Suprapubic skin (tissue), 4 donors: ENCODE results near the gene DUOXA2. TPM values are rescaled to one million over a fixed set of nuclear protein-coding genes. Genes with fewer than 3 reads are reported as not detected.
A peak's percentile ranks its signal among the peaks of the same experiment; 100 is the strongest.

Experiments used
- DNase-seq, 2 donors: peaks; one replicate each; pipeline ENCODE4 v3.0.0-alpha.2; 2019; ENCODE audit warnings: low spot score in 2 of 2
- H3K27ac ChIP-seq: fragments of 200-600 bp; sonication (generic); one replicate; pipeline ENCODE4 v1.5.1; 2019
- H3K27me3 ChIP-seq: fragments of 200-600 bp; sonication (generic); one replicate; pipeline ENCODE4 v1.5.1; 2019
- H3K36me3 ChIP-seq: fragments of 200-600 bp; sonication (generic); one replicate; pipeline ENCODE4 v1.5.1; 2019
- H3K4me1 ChIP-seq: fragments of 200-600 bp; sonication (generic); one replicate; pipeline ENCODE4 v1.5.1; 2019
- H3K4me3 ChIP-seq: fragments of 200-600 bp; sonication (generic); one replicate; pipeline ENCODE4 v1.5.1; 2019; ENCODE audit warnings: mild to moderate bottlenecking
- H3K9me3 ChIP-seq: fragments of 200-600 bp; sonication (generic); one replicate; pipeline ENCODE4 v1.5.1; 2019
- CTCF ChIP-seq, 2 donors: fragments of 200-600 bp in 1 of 2; fragments of 450-650 bp in 1 of 2; sonication (generic) in 1 of 2; IDR thresholded peaks; one replicate each; pipeline ENCODE4 v1.5.1; 2016 to 2019; ENCODE audit warnings: antibody characterized with exemption in 2 of 2, mild to moderate bottlenecking in 1 of 2, moderate library complexity in 1 of 2
- EP300 ChIP-seq: sonication (generic); formaldehyde crosslinking; IDR thresholded peaks from one replicate; pipeline ENCODE4 v1.6.1; 2017; ENCODE audit warnings: antibody characterized with exemption
- POLR2A ChIP-seq, 2 donors: fragments of 450-650 bp; IDR thresholded peaks; one replicate each; pipeline ENCODE4 v1.6.1; 2017; ENCODE audit warnings: antibody characterized with exemption in 2 of 2, mild to moderate bottlenecking in 2 of 2, moderate library complexity in 2 of 2
- POLR2AphosphoS5 ChIP-seq, 3 donors: sonication (generic); formaldehyde crosslinking; IDR thresholded peaks; one replicate each; pipeline ENCODE4 v1.6.1; 2017; ENCODE audit warnings: antibody characterized with exemption in 3 of 3
- WGBS: methylation state at CpG from one replicate; pipeline ENCODE4 v1.1.5; 2018; 5-methylcytosine and 5-hydroxymethylcytosine counted together
- total RNA-seq, 4 donors: library from RNA; depleted of rRNA; stranded (reverse); fragments of >200 nt; gene quantifications; one replicate each; pipeline ENCODE4 v1.1.0, GENCODE V29; 2016

DUOXA2 gene
- total RNA-seq, 4 donors from 2014 or later, result not detected

GRCh38 chr15:45118131-45118588, 4.0 kb downstream of the DUOXA2 start:
- Histone ChIP-seq H3K27me3 (peaks cover 54% of the 10 kb centered on the region), H3K4me1 (peaks cover 33% of the 10 kb centered on the region), H3K9me3 (no peaks in the 10 kb centered on the region), H3K36me3 (no peaks in the 10 kb centered on the region), H3K4me3 (peak overlapping the region; percentile 13), H3K27ac (no peak overlapping the region)
- WGBS, result under 1% methylated on average over 14 of the region's 14 CpGs
- TF ChIP-seq CTCF (IDR thresholded peaks at IDR 0.05) (peak; percentile 67 to 99), POLR2AphosphoS5 (IDR thresholded peaks at IDR 0.05) (no peak)
- DNase-seq, result peak; percentile 87 to 88

GRCh38 chr15:45118996-45119395, 4.9 kb downstream of the DUOXA2 start:
- WGBS, result 81% methylated on average over 2 of the region's 5 CpGs
- peaks cover 30% of the 10 kb centered on the region for H3K4me1 ChIP-seq
- no peak for DNase-seq
- H3K4me3 ChIP-seq, result no peak overlapping the region
- no peak overlapping the region for H3K27ac ChIP-seq
- TF ChIP-seq EP300, result no peak
- H3K36me3 ChIP-seq, result no peaks in the 10 kb centered on the region
- H3K27me3 ChIP-seq, result peaks cover 46% of the 10 kb centered on the region
- H3K9me3 ChIP-seq, result no peaks in the 10 kb centered on the region

DNA sequence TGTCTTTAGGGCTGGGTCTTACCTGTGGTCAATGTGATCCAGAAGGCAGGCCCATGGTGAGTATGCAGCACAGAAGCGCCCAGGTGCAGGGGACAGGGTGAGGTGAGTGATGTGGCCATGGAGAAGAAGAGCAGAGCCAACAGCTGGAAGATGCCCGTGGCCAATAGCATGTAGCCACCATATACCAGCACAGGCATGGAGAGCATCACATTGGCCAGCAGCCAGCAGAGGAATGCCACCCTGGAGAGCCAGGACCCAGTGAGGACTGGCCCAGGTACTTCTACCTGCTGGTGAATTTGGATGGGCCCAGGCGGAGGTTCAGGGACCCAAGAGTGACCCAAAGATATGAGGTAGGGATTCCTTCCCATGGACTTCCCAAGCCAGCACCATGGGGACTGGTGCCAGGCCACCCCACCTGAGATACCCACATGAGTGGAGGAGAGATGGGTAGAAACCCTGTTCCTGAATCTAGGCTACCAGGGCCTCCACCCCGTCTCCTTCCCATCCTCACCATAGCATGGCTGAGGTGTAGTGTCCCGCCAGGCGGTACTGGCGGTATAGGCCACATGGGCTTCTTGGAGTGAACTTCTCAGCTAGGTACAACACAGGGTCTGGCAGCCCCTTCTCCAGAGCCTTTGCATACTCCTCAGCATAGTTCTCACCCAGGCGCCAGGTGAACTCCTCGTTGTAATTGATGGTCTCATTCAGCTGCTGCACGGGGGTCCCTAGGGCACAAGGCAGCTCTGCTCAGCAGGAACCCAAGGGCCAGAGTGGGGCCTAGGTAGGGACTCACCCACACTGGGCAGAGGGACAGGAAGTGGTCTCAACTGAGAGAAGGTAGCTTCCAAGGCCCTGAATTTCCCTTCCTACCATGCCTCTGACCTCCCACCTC, 6.2 kb downstream of the DUOXA2 start:
- WGBS, result 93% methylated on average over 10 of the region's 10 CpGs
- TF ChIP-seq POLR2A (IDR thresholded peaks at IDR 0.05) (no peak), CTCF (IDR thresholded peaks at IDR 0.05) (no peak), POLR2AphosphoS5 (IDR thresholded peaks at IDR 0.05) (no peak), EP300 (no peak)
- Histone ChIP-seq H3K9me3 (no peaks in the 10 kb centered on the region), H3K4me3 (no peak overlapping the region), H3K36me3 (no peaks in the 10 kb centered on the region), H3K27me3 (peaks cover 32% of the 10 kb centered on the region), H3K27ac (no peak overlapping the region), H3K4me1 (peaks cover 22% of the 10 kb centered on the region)
- no peak for DNase-seq

DNA sequence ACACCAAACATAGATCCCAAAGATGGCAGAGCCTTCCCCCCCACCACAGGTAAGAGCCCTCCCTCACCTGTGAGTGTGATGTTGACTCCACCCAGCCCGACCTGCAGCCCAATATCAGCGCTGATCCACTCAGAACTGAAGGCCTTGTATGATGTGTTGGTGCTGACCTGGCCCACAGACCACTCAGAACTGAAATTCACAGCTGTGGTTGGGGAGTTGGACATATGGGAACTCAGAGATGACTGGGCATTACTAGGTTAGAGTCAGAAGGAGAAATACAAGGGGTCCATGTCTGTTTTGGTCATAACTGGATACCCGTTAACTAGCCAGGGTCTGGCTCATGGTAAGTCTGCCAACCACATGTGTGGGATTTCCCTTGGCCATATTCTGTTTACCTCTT, 6.9 kb downstream of the DUOXA2 start:
- no peak for DNase-seq
- no peak overlapping the region for H3K27ac ChIP-seq
- no peak overlapping the region for H3K4me3 ChIP-seq
- 93% methylated on average over 3 of the region's 3 CpGs for WGBS
- peaks cover 21% of the 10 kb centered on the region for H3K4me1 ChIP-seq
- no peak for TF ChIP-seq EP300
- no peak for TF ChIP-seq POLR2AphosphoS5 (IDR thresholded peaks at IDR 0.05)
- TF ChIP-seq CTCF (IDR thresholded peaks at IDR 0.05), result no peak
- TF ChIP-seq POLR2A (IDR thresholded peaks at IDR 0.05), result no peak
- H3K27me3 ChIP-seq, result peaks cover 25% of the 10 kb centered on the region
- no peaks in the 10 kb centered on the region for H3K9me3 ChIP-seq
- no peaks in the 10 kb centered on the region for H3K36me3 ChIP-seq

DNA sequence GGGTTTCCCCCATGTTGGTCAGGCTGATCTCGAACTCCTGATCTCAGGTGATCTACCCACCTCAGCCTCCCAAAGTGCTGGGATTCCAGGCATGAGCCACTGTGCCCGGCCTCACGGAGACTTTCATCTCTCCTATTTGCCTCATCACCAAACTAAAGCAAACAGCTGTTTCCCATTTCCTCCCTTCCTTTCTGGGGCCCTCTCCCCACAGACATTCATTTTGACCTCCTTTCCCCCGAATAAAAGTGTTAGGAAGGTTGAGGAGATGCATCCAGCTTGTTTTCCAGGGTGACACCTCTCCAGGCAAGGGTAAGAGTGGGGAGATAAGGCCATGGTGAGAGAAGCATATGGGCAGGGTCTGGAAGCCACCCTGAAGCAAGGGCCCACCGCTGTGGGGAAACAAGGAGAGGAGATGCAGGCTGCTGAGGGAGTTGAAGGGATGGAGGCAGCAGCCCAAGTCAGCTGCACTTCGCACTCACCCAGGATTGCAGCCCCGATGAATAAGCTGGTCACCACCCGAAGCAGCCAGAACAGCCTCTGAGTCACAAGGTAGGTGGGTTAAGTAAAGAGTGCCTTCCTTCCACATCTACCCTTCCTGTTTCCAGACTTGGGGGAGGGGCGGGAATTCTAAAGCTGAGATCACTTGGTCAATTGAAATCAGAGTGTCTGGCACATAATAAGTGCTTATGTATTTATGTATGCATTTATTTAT, 7.7 kb downstream of the DUOXA2 start:
- Histone ChIP-seq H3K4me3 (no peak overlapping the region), H3K36me3 (no peaks in the 10 kb centered on the region), H3K27ac (no peak overlapping the region), H3K9me3 (no peaks in the 10 kb centered on the region), H3K4me1 (peaks cover 12% of the 10 kb centered on the region), H3K27me3 (peaks cover 17% of the 10 kb centered on the region)
- DNase-seq, result no peak
- 65% methylated on average over 9 of the region's 9 CpGs for WGBS
- no peak for TF ChIP-seq EP300
- no peak for TF ChIP-seq CTCF (IDR thresholded peaks at IDR 0.05)
